HG03175 (cell line): Measurements from ENCODE around the gene PRKCE.

ENCODE experiments used
- ATAC-seq: cut with Tn5 transposase; IDR thresholded peaks from one replicate; pipeline ENCODE4 v1.9.1; 2021; ENCODE audit warnings: mild to moderate bottlenecking, moderate library complexity; ENCODE audit not compliant: unreplicated experiment

PRKCE gene

DNA sequence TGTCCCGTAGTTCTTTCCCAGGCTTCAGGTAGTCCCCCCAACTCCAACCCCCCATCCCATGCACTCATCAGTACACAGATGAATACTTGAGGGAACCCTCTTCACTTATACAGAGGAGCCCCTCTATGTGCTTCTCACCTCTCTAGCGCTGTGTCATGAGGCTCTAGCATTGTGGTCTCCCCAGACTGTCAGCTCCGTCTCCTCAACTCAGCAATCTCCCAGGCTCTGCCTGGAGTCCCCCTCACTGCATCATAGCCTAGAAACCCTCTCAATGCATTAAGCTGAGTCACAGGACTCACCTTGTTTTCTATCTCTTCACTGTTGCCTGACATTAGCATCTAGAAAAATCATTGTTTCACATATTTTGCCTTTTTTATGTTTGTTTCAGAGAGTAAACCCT is 20.2 kb upstream of the PRKCE start:
- no peak for ATAC-seq

DNA sequence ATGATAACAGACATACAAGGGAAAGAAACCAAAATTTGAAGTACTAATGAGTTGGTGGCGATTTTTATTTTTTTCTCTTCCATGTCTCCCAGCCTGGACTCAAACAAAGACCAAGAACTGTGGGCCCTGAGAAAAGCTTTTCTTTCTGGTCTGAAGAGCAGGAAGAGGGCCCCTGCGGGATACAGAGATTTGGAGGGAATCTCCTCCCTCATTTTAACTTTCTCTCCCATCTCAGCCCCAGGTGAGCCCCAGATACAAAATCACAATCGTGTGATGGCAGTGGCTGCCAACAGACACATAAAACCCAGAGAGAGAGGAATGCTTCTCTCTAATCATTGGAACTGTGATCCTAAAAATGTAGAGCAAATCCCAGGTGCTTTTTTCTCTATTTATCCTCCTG is 19.5 kb upstream of the PRKCE start:
- no peak for ATAC-seq

DNA sequence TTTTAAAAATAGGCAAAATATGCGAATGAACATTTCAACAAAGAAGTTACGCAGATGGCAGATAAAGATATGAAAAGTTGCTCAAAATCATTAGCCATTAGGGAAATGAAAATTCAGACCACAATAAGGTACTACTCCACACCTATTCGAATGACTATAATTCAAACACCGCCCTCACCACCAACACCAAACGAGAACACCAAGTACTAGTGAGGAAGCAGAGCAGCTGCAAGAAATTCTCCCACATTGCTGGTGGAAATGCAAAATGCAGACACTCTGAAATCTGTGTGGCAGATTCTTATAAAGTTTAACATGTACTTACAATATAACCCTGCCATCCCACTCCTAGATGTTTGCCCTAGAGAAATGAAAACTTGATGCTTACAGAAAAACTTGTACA is 17.3 kb upstream of the PRKCE start:
- ATAC-seq, result peak; percentile 72

DNA sequence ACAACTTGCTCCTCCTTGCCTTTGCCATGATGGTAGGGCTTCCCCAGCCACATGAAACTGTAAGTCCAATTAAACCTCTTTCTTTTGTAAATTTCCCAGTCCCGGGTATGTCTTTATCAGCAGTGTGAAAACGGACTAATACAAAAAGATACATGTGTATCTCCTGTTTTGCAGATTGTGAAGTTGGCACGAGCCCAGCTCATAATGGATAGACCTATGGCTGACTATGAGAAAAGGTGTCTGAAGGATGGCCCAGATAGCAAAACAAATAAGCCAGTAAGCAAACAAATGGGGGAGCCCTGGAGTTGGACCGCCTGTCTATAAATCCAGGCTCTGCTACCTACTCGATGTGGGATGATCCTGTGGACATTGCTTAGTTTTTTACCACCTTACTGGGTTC is 15.5 kb upstream of the PRKCE start:
- no peak for ATAC-seq

DNA sequence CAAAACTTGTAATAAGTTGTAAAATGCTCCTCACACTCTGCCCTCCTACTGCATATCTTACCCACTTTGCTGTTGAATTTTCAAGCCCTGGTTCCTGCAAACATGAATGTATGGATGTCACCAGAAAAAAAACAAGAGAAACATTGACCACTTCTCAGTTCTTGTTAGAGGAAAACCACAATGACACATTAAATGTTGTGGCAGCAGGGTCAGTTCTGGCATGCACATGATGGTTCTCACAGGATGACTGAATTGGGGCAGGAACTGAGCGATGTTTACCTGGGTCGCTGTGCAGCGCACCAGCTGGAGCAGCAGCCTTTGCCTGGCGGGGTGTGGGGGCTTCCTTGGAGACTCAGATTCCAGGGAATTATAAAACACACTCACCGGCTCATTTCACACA is 14.0 kb upstream of the PRKCE start:
- ATAC-seq, result peak; percentile 71

DNA sequence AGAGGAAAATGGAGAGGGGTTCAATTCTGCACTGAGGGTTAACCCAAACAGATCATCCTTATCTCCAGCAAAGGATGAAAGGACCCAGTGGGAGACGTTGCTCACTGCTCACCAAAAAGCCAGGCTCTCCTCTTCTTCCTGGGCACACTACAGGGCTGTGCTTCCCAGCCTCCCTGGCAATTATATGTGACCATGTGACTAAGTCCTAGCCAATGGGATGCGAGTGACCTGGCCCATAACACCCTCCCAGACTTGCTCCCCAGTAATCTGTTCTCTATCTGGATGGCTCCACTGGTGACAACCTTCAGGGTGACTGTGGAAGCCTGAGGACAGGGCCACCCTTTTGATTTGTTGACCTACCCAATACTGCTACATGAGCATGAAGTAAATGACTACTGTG is 10.9 kb upstream of the PRKCE start:
- no peak for ATAC-seq

DNA sequence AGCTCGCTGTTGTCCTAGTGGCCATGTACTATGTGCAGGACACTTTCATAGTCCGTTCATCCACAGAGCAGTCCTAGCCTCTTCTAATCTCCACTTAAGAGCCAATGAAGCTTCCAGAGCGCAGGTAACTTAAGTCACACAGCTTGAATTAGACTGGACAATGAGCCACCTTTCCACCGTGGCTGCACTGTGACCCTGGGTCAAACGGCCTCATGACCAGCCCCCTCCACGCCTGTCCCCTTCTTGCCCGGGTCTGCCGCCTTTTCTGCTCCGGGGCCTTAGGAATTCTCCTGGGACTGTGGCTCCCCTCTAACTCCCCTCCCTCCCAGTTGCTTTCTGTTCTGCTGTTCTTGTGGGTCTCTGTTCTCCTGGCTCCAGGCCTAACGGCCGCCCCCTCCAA is 8.4 kb upstream of the PRKCE start:
- peak; percentile 12 for ATAC-seq

DNA sequence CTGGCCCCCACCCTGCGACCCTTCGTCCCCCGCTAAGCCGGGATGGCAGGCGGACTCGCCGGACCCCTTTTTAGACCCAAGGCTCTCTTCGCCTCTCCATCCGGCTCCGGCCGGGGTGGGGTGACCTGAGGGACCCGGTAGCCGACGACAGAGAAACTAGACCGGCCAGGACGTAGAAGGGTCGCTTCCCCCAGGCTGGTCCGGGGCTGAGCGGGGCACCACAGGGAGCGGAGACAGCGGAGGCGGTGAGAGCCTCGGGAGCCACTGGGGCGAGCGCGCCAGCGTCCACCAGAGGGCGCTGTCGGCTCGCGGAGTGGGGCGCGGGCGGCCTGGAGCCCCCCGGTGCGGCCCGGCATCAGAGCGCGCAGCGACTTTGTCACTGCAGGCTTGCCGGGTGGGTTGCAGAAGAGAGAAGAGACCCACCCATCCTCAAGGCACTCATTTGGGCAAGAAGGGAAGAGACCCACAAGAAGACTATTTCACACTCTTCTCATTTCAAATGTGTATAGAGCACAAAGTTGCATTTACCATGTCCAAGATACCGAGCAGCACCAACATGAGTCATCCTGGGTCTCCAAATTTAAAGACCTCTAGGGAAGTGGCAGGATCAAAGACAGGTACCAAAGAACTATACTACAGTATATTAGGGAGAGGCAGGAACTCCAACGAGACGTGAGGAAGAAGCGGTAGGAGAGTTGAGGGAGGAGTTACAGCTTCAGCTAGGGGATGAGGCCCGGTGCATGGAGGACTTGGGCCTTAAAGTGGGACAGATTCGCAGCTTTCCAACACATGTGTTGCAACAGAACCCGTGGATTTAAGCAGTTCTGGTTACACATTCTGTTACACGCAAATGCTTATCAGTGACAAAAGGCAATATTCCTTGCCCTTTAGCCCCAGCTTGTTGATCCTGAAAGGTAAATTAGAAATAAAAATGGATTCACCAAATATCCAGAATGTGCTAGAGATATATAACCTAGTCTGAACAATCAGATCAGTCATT is 7.6 kb upstream of the PRKCE start:
- ATAC-seq, result peak; percentile 78

DNA sequence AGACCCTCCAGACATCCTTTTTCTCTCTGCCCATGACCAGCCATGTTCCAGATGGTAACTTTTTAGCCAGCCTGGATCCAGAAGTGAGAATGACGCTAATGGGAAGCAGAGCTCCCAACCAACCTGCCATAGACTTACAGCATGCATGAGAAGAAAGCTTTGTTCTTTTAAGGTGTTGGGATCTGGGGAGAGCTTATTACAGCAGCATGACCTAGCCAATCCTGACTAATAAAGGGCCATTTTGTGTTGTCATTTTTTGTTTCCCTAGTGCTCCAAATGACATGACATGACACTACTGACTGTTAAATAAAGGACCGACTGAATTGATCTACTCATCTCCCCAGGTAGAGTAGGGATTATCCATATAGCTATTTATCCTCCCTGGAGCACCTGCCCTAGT is 5.2 kb upstream of the PRKCE start:
- no peak for ATAC-seq

DNA sequence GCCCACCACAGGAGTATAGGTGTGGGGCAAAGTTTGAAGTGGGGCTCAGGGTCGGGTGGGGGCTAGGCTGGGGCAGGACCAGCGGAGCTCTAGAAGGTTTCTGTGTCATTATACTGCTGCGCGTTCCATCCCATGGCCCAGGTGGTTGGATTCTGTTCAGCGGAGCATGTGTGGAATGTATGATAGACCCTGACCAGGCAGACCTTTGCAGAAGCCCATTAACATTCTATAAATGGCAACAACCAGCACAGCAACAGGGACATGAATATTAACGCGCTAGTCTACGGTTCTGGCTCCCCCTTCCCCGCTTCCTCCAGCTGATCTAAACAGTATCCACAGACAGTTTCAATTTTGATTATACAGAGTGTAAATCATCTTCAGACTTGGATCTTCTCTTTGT is 4.1 kb upstream of the PRKCE start:
- ATAC-seq, result no peak

DNA sequence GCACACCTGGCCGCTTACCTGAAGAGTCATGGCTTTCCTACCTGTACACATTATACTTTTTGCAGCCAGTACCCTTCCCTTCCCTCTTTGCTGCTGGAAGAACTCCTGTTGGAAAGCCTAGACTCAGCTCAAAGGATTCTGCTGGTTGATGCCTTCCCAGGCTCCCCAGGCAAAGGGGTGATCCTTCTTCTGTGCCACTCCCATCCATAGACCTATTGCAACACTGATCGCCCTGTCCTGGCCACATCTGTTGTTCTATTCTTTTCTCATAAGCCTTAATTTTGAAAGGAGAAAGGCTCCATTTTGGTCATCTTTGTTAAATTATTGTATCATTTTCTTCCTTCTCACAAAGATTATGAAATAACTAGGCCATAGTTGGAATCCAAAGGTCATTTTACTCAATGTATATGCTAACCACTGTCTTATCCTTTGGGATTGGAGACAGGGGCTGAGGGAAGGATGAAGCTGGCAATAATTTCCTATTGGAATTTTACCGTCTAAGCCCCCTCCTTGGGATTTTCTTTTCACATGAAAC is 3.4 kb upstream of the PRKCE start:
- ATAC-seq, result no peak

DNA sequence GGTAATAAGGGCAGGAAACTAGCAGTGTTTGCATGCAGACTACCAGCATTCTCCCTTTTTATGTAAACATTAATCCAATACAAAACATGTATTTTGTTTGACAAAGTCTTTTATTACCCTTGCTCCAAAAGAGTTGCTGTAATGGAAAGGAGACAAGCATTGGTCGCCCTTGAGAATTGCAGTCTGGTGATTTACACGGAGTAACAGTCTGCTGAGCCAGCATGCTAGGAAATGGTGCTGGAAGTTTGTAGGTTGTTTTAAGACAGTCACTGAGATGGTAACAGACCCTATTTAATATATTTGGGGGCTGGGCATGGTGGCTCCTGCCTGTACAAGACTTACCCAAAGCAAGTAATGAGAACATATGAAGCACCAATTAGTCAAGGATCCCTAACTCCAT is 2.8 kb upstream of the PRKCE start:
- no peak for ATAC-seq

DNA sequence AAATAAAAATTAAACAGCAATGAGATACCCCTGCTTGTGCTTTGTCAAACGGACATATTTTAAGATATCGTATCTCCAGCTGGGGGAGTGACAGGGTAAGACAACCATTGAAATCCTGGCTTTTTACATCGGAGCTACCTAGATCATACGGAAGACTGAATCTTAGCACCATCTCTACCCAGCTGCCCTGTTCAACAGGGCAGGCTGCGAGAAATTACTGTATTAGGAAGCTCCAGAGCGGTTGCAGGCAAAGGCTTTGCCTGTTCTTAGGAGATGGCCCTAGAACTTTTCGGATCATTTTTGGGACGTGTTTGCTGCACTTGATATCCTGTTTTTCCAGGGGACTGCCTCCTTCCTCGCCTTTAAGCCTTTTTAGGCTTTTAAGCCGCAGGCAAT is 2.0 kb upstream of the PRKCE start:
- no peak for ATAC-seq

DNA sequence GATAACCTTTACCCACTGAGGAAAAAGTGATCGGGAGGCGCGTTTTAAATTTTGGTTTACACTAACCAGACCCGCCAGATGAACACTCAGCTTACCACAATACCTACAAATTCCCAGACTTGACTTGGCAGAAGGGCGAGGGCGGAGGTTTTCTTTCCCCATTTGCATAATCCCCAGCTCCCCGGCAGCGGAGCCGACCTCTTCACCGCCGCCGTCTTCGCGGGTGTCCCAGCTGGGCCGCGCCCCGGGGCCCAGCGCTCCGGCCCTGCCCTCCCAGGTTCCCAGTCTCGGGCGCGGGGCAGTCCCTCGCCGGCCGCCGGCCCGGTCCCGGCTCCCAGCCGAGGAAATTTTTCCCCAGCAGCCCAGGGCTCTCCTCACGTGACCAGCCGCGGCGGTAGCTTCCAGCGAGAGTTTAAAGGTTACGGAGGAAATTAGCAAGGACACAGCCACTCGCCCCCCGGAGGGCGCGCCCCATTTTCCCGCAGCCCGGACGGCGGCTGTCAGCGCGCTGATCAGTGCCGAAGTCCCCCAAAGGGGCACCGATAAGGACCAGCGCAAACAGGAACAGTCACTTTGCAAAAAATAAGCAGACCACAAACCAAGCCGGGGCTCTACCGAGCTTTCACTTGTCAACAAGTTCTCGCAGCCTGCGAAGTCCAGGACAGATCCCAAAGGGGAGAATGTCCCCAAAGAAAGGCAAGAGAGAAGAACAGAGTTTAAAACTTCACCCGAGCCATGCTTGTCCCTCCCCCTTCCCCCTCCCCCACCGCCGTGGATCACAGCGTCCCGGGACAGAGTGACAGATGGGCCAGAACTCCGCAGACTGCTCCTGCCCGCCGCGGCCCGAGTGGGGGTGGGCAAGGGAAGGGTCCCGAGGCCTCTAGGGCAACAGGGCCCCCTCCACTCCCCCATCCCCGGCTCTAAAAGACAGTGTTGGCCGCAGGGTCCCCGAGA is 1.3 kb upstream of the PRKCE start:
- peak; percentile 12 for ATAC-seq

DNA sequence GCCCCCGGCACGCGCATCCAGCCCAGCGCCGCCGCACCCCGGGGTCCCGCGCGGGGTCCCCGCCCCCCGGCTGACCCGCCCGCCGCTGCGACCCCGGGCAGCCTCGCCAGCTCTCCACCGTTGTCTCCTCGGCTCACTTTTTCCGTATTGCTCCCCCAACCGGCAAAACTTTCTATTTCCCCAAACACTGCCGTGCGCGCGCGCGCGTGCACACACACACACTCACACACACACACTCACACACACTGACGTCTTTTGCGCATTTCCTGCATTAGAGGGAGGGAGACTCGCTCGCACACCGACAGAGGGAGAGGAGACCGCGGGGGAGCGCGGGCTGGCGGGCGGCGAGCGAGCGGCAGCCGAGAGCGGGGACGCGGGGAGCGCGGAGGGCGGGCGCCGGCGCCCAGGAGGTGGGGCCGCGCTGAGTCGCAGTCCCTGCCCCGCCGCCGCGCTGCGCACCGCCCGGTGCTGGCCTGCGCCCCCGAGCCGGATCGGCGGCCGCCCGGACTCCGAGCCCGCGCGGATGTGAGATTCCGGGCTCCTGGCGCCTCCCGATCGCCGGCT is 542 bp upstream of the PRKCE start:
- ATAC-seq, result peak; percentile 73

DNA sequence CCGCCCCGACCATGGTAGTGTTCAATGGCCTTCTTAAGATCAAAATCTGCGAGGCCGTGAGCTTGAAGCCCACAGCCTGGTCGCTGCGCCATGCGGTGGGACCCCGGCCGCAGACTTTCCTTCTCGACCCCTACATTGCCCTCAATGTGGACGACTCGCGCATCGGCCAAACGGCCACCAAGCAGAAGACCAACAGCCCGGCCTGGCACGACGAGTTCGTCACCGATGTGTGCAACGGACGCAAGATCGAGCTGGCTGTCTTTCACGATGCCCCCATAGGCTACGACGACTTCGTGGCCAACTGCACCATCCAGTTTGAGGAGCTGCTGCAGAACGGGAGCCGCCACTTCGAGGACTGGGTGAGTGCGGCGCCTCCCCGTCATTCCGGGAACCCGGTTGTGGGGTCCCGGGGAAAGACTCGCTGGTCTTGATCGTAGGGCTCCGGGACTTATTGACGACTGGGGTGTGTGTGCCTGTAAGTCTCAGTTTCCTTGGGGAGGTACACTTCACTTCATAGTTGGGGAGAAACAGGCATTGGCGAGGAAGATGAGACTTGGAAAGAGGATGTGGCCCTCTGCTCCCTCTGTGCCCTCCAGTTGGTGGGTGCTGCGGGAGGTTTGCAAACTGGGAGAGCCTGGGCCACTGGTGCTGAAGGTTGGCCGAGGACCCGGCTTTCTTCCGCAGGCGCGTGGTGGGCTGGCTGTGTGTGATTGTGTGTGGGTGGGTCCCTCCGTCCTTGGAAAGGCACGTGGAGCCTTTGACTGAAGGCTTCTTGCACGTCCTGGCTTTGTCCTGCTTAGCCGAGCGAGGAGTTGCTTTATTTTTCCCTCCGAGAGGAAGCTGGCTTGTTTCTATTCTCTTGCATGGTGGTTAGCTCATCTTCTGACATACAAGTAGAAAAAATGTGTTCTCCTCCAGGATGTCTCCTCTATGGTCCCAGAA is 886 bp downstream of the PRKCE start:
- no peak for ATAC-seq

DNA sequence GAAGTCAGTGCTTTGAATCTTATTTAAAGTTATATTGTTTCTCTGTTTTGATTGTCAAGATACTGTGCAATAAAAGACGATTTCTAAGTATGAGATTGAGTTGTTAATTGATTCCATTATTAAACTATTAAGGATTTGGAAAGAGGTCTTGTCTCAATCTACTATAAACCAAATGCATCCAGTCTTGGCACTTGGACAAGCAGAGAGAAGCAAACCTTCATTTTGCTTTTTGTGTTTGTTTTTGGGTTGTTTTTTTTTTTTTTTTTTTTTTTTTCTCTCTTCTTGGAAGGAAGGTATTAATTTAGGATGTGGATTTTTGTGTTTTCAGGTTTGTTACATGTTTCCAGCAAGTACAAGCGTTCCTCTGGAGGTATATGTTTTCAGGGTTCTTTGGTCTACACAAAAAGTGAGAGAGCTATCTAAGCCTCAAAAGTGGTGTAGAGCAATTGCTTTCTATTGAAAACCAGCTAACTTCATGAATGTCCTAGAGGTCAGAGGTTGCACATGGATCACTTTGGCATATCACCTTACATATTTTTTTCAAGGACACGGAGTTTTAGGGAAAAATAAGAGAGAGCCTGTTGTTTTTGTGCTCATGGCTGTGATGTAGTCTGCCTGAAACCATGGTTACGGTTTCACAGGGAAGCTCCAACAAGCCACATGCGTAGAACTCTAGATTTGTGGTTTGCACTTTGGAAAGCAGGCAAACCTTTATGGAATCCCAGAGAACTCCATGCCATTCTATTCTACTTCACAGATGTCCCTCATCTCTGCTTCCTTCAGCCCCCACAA is 1.8 kb downstream of the PRKCE start:
- ATAC-seq, result no peak

DNA sequence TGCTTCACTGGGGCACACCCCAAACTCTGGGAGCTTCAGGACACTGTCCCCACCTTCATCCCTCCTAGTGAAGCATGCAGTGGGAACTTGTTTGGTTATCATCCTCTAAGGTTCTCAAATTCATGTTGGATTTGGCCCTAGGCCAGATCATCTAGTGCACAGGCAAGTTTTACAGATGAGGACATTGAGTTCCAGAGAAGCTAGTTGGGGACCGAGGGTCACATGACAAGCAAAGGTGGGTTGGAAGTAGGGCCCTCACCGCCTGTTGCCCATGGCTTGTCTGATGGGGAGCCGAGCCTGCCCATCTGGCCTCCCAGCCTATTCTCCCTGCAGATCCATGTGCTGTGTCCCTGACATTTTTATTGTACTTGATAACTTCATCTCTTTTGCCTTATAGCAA is 2.8 kb downstream of the PRKCE start:
- no peak for ATAC-seq

DNA sequence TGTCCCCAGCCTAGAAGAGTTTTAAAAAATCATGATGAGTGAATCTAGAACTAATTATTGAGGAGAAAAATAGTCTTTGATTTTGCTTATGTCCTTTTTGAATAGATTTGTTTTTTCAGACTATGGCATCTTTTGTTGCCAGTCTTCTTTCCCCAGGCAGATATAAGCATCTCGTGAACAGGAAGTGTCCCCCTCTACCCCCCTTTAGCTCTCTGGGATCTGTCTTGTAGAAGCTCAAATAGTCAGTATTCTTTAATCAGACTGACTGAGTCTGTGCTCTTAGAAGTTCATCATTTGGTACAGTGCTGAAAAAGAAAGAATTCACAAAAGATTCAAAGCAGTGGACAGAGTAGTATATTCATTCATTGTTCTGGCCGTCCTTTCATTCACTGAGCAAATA is 10.4 kb downstream of the PRKCE start:
- ATAC-seq, result no peak
